AG04449 (cell line): Measurements from ENCODE around the gene CCL14.

Experiments
- CTCF ChIA-PET: fragments of 350-600 bp; formaldehyde crosslinking; extraction: SDS; loops from one replicate; lab custom pipeline; 2021; ENCODE audit warnings: antibody characterized with exemption; lab: Yijun Ruan, JAX
- POLR2A ChIA-PET: fragments of 400-600, 350-600 bp; formaldehyde crosslinking; extraction: SDS; loops from one replicate; lab custom pipeline; 2020; ENCODE audit warnings: antibody characterized with exemption, inconsistent platforms; lab: Yijun Ruan, JAX
- DNase-seq: peaks from one replicate; pipeline ENCODE4 v3.0.0-alpha.2; 2010; ENCODE audit warnings: low read depth, low spot score
- H3K4me3 ChIP-seq: 2 replicates; pipeline ENCODE4 v1.5.1; 2011; ENCODE audit warnings: low read depth, mild to moderate bottlenecking, control low read depth, low read length
- TF ChIP-seq, protein P1 (sequence below): IDR thresholded peaks from one replicate; pipeline ENCODE4 v1.5.1; 2011; ENCODE audit warnings: mild to moderate bottlenecking, moderate library complexity, low read length, control low read depth, inconsistent platforms; ENCODE audit not compliant: insufficient read depth; ENCODE audit errors: missing control alignments

CCL14 gene

DNA sequence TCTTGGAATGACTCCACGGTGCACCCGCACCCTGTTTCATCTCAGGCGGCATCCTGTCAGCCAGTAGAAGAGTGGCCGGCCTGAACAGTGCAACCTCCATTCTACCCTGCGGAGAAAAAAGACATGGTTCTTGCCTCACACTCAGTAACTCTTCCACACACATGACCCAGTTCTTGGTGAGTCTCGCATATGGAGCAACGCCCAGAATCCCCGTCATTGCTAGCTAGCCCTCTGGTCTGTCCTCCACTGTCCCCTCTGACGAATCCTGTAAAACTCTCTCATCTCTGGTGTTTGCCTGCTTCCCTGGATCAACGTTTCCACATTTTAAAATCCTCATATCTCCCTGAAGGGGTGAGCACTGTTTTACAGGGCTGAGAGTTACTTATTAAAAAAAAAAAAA is 51.8 kb downstream of the CCL14 start:
- no peak for DNase-seq
- TF ChIP-seq, protein P1, sequence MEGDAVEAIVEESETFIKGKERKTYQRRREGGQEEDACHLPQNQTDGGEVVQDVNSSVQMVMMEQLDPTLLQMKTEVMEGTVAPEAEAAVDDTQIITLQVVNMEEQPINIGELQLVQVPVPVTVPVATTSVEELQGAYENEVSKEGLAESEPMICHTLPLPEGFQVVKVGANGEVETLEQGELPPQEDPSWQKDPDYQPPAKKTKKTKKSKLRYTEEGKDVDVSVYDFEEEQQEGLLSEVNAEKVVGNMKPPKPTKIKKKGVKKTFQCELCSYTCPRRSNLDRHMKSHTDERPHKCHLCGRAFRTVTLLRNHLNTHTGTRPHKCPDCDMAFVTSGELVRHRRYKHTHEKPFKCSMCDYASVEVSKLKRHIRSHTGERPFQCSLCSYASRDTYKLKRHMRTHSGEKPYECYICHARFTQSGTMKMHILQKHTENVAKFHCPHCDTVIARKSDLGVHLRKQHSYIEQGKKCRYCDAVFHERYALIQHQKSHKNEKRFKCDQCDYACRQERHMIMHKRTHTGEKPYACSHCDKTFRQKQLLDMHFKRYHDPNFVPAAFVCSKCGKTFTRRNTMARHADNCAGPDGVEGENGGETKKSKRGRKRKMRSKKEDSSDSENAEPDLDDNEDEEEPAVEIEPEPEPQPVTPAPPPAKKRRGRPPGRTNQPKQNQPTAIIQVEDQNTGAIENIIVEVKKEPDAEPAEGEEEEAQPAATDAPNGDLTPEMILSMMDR, result no peak
- POLR2A ChIA-PET, result no interaction called here
- no peak overlapping the region for H3K4me3 ChIP-seq
- CTCF ChIA-PET, result interaction anchor here (1.5 kb wide), 1 partner anchor 11 kb away, joined by 5 read pairs; no protein-coding TSS in a partner anchor
